Ishikawa (cell line): ENCODE measurements around the gene AHNAK2.

ENCODE experiments used
- CEBPB ChIP-seq: IDR thresholded peaks from 2 replicates; pipeline ENCODE4 v1.6.1; 2012
- CREB1 ChIP-seq: IDR thresholded peaks from 2 replicates; pipeline ENCODE4 v1.6.1; 2012; ENCODE audit warnings: low read depth
- EGR1 ChIP-seq: IDR thresholded peaks from 2 replicates; pipeline ENCODE4 v1.6.1; 2012
- EP300 ChIP-seq: IDR thresholded peaks from 2 replicates; pipeline ENCODE4 v1.6.1; 2012; ENCODE audit warnings: borderline replicate concordance
- FOXM1 ChIP-seq: IDR thresholded peaks from 2 replicates; pipeline ENCODE4 v1.6.1; 2012; ENCODE audit warnings: low read depth, borderline replicate concordance
- NFIC ChIP-seq: IDR thresholded peaks from 2 replicates; pipeline ENCODE4 v1.6.1; 2012
- RAD21 ChIP-seq: IDR thresholded peaks from 2 replicates; pipeline ENCODE4 v1.6.1; 2012; ENCODE audit warnings: low read depth
- TAF1 ChIP-seq: IDR thresholded peaks from 2 replicates; pipeline ENCODE4 v1.6.1; 2012; ENCODE audit warnings: low read depth, mild to moderate bottlenecking
- TCF12 ChIP-seq: IDR thresholded peaks from 2 replicates; pipeline ENCODE4 v1.6.1; 2012; ENCODE audit warnings: low read depth
- TEAD4 ChIP-seq: IDR thresholded peaks from 2 replicates; pipeline ENCODE4 v1.6.1; 2012
- YY1 ChIP-seq: IDR thresholded peaks from 2 replicates; pipeline ENCODE4 v1.6.1; 2012; ENCODE audit warnings: low read depth
- ZBTB7A ChIP-seq: IDR thresholded peaks from 2 replicates; pipeline ENCODE4 v1.6.1; 2012; ENCODE audit warnings: low read depth
- TF ChIP-seq, protein P1 (sequence below): IDR thresholded peaks from 2 replicates; pipeline ENCODE4 v1.6.1; 2012; ENCODE audit warnings: low read depth, mild to moderate bottlenecking
- TF ChIP-seq, protein P2 (sequence below): IDR thresholded peaks from 2 replicates; pipeline ENCODE4 v1.6.1; 2012

DNA sequence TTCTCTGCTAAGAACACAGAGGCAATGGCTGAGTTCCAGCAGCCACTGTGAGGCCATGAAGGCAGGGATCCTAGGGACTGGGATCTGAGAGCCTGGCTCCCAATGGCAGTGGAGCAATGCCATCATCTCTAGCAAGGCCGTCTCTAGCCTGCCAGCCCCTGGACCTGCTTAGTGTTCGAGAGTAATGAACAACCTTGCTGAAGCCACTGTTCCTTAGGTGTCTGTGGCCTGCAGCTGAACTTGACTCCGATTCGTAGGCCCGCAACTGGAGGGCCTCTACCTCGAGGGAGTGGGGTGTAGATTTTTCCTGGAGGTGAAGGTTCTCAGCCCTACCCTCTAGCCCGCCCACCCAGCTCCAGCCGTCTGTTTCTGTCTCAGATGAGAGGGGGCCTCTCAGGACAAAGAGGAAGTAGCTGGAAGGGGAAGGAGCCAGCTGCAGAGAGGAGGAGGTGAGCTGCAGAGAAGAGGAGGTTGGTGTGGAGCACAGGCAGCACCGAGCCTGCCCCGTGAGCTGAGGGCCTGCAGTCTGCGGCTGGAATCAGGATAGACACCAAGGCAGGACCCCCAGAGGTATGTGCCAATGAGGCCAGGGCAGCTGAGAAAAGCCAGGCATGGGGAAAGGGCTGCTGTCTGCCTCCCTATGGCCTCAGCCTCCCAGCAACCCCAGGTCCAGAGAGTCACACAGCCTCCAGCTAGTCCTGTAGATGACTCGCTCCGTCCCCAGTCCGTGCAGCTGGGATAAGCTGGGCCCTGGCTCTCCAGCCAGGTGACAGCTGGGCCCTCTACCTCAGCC is 53.6 kb downstream of the AHNAK2 start, which contains the start of gene PLD4:
- TF ChIP-seq CEBPB (no peak), TCF12 (no peak), CREB1 (no peak), EP300 (no peak), FOXM1 (no peak), TAF1 (no peak), YY1 (no peak), NFIC (no peak), EGR1 (no peak), TEAD4 (no peak), RAD21 (no peak), ZBTB7A (no peak)
- TF ChIP-seq, protein P1, sequence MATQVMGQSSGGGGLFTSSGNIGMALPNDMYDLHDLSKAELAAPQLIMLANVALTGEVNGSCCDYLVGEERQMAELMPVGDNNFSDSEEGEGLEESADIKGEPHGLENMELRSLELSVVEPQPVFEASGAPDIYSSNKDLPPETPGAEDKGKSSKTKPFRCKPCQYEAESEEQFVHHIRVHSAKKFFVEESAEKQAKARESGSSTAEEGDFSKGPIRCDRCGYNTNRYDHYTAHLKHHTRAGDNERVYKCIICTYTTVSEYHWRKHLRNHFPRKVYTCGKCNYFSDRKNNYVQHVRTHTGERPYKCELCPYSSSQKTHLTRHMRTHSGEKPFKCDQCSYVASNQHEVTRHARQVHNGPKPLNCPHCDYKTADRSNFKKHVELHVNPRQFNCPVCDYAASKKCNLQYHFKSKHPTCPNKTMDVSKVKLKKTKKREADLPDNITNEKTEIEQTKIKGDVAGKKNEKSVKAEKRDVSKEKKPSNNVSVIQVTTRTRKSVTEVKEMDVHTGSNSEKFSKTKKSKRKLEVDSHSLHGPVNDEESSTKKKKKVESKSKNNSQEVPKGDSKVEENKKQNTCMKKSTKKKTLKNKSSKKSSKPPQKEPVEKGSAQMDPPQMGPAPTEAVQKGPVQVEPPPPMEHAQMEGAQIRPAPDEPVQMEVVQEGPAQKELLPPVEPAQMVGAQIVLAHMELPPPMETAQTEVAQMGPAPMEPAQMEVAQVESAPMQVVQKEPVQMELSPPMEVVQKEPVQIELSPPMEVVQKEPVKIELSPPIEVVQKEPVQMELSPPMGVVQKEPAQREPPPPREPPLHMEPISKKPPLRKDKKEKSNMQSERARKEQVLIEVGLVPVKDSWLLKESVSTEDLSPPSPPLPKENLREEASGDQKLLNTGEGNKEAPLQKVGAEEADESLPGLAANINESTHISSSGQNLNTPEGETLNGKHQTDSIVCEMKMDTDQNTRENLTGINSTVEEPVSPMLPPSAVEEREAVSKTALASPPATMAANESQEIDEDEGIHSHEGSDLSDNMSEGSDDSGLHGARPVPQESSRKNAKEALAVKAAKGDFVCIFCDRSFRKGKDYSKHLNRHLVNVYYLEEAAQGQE: no peak
- TF ChIP-seq, protein P2, sequence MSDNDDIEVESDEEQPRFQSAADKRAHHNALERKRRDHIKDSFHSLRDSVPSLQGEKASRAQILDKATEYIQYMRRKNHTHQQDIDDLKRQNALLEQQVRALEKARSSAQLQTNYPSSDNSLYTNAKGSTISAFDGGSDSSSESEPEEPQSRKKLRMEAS: no peak
